HG03460 (cell line): ENCODE data around the gene ATP2B2.

Experiments
- ATAC-seq: cut with Tn5 transposase; IDR thresholded peaks from one replicate; pipeline ENCODE4 v1.9.1; 2021; ENCODE audit not compliant: unreplicated experiment

The ATP2B2 gene

DNA sequence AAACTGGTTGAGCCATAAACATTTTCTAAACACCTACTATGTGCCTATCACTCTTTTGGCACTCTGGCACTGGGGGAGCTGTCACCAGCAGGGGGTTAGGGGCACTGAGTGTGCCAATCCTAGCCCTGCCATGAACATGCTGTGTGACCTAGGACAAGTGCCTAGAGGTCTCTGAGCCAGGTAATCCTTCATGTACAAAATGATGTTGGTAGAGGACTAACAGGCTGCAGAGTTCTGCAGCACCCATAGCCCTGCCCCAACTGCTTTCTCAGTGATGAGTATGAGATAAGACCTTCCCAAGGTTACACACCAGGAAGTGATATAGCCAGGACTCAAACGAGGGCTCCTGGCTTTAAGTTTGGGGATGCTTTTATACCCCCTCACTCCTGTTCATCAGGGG is 99.6 kb downstream of the ATP2B2 start:
- ATAC-seq = no peak

DNA sequence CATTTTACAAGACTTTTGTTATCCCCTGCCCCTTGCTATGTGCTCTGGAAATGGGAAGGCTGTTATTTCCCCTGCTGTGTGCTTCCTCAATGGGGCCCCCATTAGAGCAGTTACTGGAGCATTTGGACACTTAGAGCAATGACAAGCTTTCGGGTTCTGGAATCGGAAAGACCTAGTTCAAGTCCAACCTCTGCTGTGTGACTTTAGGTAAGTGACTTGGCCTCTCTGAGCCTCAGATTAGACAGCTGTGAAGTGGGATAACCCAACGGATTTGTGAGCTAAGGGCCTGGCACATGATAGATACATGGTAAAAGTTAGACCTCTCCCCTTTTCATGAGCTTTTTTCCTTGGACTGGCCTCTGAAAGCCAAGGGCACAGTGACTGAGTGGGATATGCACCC is 100.5 kb downstream of the ATP2B2 start:
- no peak for ATAC-seq

DNA sequence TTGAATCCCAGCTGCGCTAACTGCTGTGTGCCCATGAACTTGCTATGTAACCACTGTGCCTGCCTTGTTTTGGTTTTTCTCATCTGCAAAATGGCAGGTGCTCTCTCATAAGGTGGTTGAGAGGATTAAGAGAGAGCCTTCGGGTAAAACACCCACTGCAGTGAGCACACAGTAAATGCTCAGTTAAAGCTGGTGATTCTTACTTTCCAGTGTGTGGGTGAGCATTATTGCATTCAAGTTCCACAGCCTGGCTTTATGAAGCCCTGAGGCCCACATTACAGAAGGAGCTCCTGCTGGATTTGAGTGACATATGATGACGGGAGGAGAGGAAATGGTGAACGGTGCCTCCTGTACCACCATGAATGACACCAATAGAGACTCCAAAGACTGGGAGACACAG is 101.0 kb downstream of the ATP2B2 start:
- no peak for ATAC-seq

DNA sequence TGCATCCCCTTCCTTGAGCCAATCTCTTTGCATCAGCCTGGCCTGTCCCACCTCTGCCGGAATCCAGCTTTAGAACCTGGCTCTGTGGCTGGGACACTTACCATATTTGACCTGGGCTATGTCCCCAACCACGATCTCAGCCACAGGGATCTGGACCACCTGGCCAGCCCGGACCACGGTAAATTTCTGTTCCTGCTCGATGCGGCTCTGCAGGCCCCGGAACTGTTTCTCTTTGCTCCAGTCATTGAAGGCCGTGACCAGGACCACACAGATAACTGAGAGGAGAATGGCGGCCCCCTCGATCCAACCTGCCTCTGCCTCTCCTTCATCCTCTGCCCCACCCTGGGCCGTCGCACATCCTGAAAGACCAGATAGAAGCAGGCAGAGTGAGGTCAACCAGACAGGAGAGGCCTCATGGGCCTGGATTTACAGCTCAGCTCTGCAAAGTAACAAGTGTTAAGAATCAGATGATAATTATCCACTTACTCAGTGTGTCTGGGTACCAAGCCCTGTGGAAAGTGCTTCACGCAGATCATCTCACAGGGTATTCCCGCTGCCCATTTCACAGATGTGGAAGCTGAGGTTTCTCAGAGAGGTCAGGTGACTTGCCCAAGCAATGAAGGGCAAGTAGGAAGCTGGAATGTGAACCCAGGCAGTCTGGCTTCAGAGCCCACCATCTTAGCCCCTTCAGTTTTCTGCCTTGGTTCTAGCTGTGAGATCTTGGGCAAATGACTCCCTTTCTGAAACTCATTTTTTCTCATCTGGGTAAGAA is 103.2 kb downstream of the ATP2B2 start:
- ATAC-seq = no peak

DNA sequence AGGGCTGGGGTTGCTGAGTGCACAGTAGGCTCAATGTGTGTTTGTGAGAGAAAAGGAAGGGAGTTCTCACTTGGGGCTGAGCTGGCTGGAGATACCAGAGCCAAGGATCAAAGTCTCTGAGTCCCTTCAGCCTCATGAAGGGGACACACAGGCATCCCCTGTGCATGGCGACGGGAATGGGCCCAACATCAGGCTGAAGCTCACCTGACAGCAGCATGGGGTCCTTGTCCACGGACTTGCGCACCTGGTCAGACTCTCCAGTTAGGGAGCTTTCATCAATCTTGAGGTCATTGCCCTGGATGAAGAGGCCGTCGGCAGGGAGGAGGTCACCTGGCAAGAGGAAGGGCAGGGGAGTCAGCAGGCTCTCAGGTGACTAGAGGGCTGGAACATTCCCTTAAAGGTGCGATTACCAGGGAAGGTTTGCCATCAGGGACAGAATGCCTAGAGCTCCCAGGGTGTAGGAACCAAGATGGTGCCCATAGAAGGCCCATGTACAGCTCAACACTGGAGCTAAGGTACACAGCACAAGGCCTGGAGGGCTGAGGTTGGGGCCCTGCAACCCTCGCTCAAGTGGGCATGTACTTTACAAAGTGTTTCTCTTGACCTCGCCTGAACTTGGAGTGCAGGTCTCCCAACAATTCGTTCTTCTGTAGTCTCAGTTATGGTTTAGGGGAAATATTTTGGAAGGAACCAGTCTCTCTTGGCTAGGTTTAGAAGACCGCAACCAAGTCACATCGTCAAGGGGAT is 104.5 kb downstream of the ATP2B2 start:
- no peak for ATAC-seq

DNA sequence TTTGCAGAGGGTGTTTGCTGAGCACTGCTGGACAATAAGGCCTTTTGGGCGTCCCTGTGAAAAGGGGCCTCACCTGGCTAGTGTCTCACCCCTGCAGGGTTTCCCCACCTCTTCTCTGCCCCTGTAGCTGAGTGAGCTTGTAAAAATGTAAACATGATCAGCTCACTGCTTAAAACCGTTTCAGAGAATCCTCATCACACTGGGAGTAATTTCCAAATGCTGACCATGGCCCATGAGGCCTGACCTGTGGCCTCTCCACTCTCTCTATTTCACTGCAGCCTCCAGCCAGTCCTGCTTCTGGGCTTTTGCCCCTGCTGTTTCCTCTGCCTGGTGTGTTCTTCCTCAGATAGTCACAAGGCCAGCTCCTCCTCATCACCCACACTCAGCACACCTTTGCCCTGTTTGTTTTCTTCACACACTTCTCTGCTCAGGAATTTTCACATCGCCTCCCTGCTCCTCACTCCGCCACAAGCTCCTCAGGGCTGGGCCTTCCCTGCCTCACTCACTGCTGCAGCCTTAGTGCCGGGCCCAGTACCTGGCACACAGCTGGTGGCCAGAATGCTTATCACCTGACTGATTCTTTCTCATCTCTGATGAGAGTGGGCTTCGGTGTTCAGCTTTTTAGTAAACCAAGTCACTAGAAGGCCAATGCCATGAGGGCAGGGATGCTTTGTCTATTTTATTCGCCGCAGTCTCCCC is 105.2 kb downstream of the ATP2B2 start:
- ATAC-seq = no peak

DNA sequence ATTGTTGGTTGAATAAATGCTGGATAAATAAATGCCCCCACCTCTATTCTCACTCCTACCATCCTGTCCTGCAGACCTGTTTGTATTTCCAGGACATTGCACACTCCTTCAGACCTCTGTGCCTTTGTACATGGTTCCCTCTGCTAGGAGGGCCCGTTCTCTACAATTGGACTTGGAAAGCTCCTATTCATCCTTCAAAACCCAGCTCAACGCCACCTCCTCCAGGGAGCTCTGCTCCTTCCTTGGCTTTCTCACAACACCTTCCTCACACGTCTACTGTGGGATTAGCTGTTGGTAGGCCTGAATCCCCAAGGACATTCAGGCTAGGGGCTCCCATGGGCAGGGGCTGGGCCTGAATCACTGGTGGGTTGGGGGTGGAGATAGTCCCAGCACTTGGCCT is 105.8 kb downstream of the ATP2B2 start:
- ATAC-seq = no peak

DNA sequence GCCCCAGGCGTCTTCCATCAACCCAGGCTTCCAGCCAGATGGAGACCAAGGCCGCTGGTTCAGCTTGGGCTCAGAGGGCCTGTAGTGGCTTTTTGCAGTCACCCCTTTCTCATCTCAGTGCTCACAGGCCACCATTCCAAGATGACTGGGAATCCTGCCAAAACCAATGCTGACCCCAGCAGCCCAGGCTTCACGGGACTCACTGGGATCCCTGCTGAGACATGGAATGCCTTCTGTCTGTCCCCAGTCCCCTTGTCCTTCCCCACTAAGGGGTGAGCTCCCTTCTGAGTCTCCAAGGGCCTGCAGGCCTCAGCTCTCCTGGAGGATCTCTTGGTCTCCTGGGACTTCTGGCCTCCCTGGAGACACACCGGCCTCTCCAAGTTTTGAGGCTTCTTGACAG is 107.0 kb downstream of the ATP2B2 start:
- ATAC-seq = no peak

DNA sequence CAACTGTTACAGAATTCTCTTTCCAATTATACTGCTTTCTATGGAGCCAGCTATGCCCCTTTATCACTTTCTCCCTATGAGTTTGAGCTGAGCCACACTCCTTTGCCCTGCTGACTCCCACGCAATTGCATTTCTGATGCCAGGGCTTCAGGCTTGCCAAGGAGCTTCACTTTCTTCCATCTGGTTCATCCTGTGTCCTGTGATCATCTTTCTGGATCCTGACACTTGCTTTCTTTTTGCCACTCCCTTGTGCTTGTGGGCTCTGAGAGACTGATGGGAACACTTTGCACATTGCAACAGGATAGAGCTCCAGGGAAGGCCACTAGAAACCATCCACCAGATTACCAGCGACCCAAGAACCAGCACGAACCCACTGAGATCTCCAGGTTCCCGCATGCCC is 107.5 kb downstream of the ATP2B2 start:
- ATAC-seq = no peak

DNA sequence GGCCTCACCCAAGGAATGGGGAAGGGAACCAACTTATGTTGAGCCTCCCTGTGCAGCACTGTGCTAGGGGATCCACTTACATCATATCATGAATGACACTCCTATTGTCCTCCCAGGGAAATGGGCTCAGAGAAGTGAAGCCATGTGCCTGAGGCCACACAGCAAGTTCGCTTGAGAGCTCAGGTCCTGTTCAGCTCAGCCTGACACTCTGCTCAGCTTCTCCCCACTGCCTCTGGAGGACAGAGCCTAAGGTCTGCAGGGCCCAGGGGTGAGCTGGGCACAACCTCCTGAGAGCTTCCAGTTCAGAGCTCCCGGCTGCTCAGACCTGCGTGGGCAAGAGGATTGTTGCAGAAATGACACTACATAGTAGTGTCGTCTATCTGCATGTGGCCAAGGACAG is 108.5 kb downstream of the ATP2B2 start:
- ATAC-seq = no peak

DNA sequence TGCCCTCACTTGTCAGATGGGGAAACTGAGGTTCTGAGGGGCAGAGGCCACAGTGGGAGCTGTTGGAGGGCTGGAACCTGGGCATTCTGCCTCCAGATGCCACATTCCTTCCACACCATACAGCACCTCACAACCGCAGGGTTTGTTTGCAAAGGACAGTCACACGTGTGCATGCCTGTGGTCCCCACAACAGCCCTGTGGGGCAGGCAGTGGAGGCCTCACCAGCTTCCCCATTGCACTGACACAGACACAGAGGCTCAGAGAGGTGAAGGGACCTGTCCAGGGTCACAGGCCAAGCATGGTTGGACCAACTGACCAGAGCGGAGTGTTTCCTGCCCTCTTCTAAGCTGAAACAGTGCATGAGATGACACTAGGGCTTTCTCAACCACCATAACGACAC is 109.3 kb downstream of the ATP2B2 start:
- ATAC-seq = no peak

DNA sequence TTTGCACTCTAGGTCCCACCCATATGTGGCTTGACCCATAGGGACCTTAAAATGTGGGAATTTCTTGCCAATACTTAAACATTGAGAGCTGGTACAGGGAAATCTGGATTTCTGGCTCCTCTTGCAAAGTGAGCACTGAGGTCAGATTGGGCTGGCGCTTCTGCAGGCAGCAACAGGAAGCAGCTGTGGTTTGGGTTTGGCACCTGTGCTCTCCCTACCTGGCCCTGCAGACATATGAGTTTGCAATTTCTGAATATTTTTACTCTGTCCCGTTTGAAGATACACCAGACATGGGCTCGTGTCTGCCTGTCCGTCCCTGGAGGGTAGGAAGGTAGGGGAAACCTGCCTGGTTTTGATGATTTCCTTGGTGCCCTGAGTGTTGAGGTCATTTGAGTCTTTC is 109.7 kb downstream of the ATP2B2 start:
- ATAC-seq = no peak

DNA sequence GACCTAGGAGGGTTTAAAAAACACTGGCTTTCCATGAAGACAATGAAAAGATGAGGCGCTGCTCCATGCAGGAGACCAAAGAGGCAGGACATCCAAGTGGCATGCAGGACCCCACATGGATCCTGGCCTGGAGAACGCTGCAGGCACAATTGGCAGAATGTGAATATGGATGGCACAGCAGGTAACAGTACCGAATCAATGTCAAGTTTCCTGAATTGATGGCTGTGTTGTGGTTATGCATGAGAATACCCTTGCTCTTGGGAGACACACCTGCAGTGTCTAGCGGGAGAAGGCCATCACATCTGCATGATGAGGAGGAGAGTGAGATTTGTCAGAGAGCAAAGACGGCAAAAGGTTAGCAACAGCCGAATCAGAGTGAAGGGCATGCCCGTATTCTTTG is 110.2 kb downstream of the ATP2B2 start:
- no peak for ATAC-seq

DNA sequence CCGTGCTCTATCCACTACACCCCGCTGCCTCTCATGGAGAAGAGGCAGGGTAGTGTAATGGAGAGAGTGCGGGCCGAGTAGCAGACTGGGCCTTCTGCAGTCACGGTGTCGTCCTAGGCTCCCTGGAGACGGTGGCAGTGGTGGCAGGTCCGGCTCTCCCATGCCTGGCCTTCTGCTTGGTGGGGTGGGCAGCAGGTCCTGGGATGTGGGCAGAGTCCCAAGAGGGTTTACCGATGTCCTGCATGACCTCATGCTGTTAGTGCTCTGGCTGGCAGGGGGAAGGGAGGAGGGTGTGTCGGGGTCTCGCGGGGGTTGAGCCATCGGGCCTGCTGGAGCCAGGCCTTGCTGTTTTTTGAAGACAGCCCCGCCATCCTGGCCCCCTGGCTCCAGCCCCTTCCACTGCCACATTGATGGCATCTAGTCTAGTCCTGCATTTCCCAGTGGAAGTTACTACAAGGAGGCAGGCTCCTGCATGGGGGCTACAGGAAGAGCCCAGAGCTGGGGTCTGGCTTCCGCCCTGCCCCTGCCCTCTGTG is 110.8 kb downstream of the ATP2B2 start:
- ATAC-seq = no peak

DNA sequence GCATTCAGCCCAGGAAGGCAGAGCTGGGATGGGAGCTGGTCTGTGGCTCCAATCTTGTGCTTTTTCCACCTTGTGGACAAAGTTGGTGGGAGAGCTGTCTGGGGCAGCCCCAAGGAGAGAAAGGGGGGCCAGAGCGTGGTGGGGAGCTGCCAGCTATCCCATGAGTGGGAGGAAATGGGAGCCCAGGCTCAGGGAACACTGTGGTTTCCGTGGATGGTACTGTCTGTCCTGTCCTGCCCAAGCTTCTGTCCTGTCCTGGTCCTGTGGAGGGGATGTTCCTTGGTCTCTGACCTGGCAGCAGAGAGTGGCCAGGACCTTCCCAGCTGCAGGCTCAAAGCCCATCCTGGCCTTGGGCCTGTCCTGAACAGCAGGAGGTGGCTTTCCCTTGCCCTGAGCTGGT is 111.9 kb downstream of the ATP2B2 start:
- ATAC-seq = no peak

DNA sequence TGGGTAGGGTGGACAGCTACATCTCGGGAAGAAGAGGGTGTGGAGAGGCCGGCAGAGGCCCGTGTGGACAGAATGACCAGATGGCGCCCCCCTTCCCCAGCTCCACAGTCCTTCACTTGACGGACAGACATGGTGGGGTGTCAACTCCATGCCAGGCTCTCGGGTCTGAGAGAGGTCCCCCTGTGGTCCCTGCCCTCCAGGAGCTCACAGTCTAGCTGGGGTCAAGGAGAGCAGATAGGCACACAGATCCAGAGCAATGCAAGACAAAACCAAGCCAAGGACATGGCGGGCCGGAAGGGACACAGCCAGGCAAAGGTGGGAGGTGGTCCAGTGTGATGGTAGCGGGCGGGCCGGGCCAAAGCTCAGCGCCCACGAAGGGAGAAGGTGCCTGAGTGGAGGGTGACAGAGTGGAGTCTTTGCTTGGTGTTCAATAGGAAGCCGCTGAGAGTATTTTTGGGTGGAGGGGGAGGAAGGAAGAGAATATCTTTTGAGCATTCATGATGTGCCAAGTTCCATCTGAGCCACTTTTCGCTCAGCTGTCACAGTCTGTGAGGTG is 112.4 kb downstream of the ATP2B2 start:
- ATAC-seq = no peak

DNA sequence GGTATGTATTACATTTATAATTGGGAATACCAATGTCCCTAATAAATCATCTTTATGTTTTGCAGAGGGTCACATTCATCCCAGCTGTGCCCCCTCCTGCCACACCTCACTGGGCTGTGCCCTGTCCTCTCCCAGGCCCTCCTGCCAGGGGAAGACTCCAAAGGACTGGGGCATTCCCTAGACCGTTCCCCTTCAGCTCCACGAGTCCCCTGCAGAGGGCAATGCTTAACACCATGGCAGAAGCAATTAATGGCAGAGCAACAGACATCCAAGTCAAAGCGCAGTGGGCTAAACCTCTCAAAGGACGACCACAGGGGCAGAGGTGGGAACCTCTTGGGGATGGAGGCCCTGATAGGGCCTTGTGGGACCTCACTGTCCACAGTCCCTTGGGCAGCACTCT is 113.1 kb downstream of the ATP2B2 start:
- ATAC-seq = no peak

DNA sequence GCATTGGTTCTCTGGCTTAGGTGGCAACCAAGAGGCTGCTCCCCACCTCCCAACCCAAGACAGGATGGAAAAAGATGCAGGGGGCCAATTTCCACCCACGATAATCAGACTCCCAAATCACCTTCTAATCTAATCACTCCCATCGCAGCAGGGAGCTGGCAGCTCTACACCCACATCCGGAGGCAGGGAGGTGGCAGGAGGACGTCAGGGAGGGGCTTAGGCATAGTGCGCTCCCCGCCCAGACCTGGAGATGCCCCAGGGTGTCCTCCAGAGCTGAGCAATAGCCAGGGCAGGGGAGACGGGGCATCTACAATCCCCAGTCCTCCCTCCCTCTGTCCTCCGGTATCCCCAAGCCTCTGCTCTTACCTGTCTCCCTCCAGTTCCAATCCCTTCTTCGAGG is 114.0 kb downstream of the ATP2B2 start:
- no peak for ATAC-seq

DNA sequence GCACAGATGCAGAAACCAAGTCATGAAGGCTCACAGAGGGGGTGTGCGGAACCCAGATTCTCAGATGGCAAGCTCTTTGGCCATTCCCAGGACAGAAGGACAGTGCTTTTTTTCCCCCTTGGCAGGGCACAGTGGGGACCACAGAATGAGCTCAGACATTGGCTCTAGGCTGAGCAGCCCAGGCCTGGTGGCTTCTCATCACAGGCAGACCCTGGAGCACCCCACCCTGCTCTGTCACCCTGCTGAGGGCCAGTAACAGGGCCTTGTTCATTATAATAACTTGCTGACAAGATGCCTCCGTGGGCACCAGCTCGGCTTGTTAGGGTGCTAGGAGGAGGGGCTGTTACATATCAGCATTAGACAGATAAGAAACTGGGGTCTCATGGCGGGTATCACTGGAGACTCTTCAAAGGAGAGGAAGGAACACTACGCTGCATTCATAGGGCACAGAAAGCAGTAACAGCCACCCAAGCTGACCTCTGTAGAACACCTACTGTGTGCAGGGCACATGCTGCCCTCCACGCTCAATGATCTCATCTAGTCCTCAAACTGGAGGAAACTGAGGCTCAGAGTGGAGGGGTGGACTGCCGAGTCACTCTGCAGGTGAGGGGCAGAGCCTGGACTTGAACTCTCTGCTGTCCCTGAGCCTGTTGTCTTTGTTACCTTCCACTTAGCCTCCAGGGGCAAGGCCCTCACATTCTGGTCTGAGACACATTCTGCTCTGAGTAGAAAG is 114.6 kb downstream of the ATP2B2 start:
- no peak for ATAC-seq

DNA sequence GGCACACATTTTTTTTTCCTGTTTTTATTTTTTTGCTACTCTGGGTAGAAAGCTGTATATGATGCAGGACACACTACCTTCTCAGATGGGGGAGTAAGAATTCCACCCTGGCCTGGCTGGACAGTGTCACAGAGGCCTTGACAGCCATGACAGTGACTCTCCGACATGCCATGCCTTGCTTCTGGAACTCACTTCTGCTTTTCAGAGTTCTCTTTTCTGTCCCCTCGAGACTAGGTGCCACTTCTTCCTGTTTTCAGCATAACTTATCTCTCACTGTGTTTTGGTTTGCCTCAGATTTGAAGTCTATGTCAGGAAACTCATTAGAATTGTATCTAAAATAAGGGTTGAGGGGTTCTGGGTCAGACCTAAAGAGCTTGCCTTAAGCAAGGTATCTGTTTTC is 115.4 kb downstream of the ATP2B2 start:
- ATAC-seq = peak; percentile 66

DNA sequence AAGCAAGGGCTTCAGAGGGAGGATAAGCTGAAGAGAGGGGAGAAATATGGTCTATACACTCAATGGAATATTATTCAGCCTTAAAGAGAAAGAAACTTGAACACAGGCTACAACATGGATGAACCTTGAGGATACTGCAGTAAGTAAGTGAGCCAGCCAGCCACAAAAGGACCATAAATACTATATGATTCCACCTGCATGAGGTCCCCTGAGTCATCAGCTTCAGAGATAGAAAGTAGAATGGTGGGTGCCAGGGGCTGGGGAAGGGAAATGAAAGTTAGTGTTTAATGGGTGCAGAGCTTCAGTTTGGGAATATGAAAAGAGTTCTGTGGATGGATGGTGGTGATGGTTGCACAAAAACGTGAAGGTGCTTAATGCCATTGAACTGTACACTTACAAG is 116.0 kb downstream of the ATP2B2 start:
- ATAC-seq = no peak
